Ishikawa (cell line): ENCODE results near the gene PSMD2.

ENCODE experiments used
- CEBPB ChIP-seq: IDR thresholded peaks from 2 replicates; pipeline ENCODE4 v1.6.1; 2012
- CREB1 ChIP-seq: IDR thresholded peaks from 2 replicates; pipeline ENCODE4 v1.6.1; 2012; ENCODE audit warnings: low read depth
- EGR1 ChIP-seq: IDR thresholded peaks from 2 replicates; pipeline ENCODE4 v1.6.1; 2012
- EP300 ChIP-seq: IDR thresholded peaks from 2 replicates; pipeline ENCODE4 v1.6.1; 2012; ENCODE audit warnings: borderline replicate concordance
- FOXM1 ChIP-seq: IDR thresholded peaks from 2 replicates; pipeline ENCODE4 v1.6.1; 2012; ENCODE audit warnings: low read depth, borderline replicate concordance
- NFIC ChIP-seq: IDR thresholded peaks from 2 replicates; pipeline ENCODE4 v1.6.1; 2012
- RAD21 ChIP-seq: IDR thresholded peaks from 2 replicates; pipeline ENCODE4 v1.6.1; 2012; ENCODE audit warnings: low read depth
- TAF1 ChIP-seq: IDR thresholded peaks from 2 replicates; pipeline ENCODE4 v1.6.1; 2012; ENCODE audit warnings: low read depth, mild to moderate bottlenecking
- TCF12 ChIP-seq: IDR thresholded peaks from 2 replicates; pipeline ENCODE4 v1.6.1; 2012; ENCODE audit warnings: low read depth
- TEAD4 ChIP-seq: IDR thresholded peaks from 2 replicates; pipeline ENCODE4 v1.6.1; 2012
- YY1 ChIP-seq: IDR thresholded peaks from 2 replicates; pipeline ENCODE4 v1.6.1; 2012; ENCODE audit warnings: low read depth
- ZBTB7A ChIP-seq: IDR thresholded peaks from 2 replicates; pipeline ENCODE4 v1.6.1; 2012; ENCODE audit warnings: low read depth
- TF ChIP-seq, protein P1 (sequence below): IDR thresholded peaks from 2 replicates; pipeline ENCODE4 v1.6.1; 2012; ENCODE audit warnings: low read depth, mild to moderate bottlenecking
- TF ChIP-seq, protein P2 (sequence below): IDR thresholded peaks from 2 replicates; pipeline ENCODE4 v1.6.1; 2012
- TF ChIP-seq, protein P3 (sequence below): IDR thresholded peaks from 2 replicates; pipeline ENCODE4 v1.6.1; 2012

The PSMD2 gene

DNA sequence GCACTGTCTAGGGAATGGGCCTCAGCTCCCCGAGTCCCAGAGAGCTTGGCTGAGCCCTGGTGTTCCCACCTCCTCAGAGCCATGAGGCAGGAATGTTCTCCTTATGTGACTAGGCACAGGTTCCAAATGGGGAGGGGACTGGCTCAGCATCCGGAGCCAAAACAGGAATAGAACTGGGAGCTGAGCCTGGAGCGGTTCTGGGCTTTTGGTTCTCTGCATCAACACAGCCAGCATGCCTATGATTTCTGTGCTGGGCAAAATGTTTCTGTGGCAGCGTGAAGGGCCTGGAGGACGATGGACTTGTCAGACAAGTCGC, 38.3 kb downstream of the PSMD2 start, which contains the start of gene FAM131A:
FAM131A (plus strand) TSS at position 202 of the 316 bp plus-strand sequence; CDS start at position 233, 31 bp downstream.
- TF ChIP-seq, protein P1, sequence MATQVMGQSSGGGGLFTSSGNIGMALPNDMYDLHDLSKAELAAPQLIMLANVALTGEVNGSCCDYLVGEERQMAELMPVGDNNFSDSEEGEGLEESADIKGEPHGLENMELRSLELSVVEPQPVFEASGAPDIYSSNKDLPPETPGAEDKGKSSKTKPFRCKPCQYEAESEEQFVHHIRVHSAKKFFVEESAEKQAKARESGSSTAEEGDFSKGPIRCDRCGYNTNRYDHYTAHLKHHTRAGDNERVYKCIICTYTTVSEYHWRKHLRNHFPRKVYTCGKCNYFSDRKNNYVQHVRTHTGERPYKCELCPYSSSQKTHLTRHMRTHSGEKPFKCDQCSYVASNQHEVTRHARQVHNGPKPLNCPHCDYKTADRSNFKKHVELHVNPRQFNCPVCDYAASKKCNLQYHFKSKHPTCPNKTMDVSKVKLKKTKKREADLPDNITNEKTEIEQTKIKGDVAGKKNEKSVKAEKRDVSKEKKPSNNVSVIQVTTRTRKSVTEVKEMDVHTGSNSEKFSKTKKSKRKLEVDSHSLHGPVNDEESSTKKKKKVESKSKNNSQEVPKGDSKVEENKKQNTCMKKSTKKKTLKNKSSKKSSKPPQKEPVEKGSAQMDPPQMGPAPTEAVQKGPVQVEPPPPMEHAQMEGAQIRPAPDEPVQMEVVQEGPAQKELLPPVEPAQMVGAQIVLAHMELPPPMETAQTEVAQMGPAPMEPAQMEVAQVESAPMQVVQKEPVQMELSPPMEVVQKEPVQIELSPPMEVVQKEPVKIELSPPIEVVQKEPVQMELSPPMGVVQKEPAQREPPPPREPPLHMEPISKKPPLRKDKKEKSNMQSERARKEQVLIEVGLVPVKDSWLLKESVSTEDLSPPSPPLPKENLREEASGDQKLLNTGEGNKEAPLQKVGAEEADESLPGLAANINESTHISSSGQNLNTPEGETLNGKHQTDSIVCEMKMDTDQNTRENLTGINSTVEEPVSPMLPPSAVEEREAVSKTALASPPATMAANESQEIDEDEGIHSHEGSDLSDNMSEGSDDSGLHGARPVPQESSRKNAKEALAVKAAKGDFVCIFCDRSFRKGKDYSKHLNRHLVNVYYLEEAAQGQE: no peak
- TF ChIP-seq FOXM1 (no peak), CREB1 (no peak), EGR1 (no peak), RAD21 (no peak), YY1 (no peak), CEBPB (no peak), TCF12 (no peak), TEAD4 (no peak), EP300 (no peak), ZBTB7A (no peak), NFIC (no peak), TAF1 (no peak)
- TF ChIP-seq, protein P2, sequence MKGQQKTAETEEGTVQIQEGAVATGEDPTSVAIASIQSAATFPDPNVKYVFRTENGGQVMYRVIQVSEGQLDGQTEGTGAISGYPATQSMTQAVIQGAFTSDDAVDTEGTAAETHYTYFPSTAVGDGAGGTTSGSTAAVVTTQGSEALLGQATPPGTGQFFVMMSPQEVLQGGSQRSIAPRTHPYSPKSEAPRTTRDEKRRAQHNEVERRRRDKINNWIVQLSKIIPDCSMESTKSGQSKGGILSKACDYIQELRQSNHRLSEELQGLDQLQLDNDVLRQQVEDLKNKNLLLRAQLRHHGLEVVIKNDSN: no peak
- TF ChIP-seq, protein P3, sequence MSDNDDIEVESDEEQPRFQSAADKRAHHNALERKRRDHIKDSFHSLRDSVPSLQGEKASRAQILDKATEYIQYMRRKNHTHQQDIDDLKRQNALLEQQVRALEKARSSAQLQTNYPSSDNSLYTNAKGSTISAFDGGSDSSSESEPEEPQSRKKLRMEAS: no peak

DNA sequence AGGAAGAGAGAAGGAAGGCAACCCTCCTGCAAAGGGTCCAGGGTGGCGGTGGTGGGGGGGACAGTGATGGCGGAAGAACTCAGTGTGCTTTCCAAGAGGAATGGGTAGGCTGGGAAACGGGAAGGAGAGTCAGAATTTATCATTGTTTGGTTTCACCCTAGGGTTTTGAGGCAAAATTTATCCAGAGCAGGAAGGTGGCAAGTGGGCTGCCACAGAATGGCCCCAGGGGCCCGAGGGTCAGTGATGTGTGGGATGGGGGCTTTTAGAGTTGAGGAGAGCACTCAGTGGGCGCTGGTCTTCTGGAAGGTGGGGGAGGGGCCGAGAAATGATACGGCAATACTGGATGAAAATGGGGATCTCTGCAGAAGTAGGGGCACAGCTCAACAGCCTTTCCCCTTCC, 38.9 kb downstream of the PSMD2 start:
- no peak for TF ChIP-seq YY1
- no peak for TF ChIP-seq TCF12
- TF ChIP-seq, protein P3: no peak
- TF ChIP-seq, protein P2: no peak
- TF ChIP-seq CREB1: no peak
- no peak for TF ChIP-seq TAF1
- TF ChIP-seq CEBPB: no peak
- TF ChIP-seq ZBTB7A: no peak
- no peak for TF ChIP-seq NFIC
- TF ChIP-seq, protein P1: no peak
- no peak for TF ChIP-seq RAD21
- no peak for TF ChIP-seq TEAD4
- no peak for TF ChIP-seq EP300
- no peak for TF ChIP-seq EGR1
- no peak for TF ChIP-seq FOXM1

DNA sequence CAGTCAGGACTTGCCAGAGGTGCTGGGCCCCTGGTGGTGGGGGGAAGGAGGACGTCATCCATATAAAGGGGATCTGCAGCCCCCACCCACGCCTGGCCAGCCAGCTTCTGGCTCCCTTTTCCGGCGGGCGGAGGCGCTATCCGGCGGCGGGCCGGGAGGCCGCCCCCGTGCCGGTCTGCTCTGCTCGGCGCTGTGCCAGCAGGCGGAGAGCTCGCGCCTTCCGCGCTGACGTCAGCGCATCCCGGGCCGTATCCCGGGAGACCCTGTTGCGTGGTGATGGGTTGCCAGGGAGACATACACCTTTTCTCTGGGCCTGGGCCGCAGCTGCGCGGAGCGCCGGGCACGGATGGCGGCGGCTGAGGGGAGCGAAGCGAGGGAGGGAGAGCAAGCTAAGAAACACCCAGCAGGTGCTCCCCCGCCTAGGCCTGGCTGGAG, 39.5 kb downstream of the PSMD2 start:
- TF ChIP-seq CREB1: no peak
- TF ChIP-seq TCF12: no peak
- TF ChIP-seq, protein P3: no peak
- no peak for TF ChIP-seq YY1
- no peak for TF ChIP-seq CEBPB
- TF ChIP-seq, protein P2: no peak
- no peak for TF ChIP-seq TEAD4
- TF ChIP-seq RAD21: no peak
- no peak for TF ChIP-seq FOXM1
- TF ChIP-seq EGR1: no peak
- TF ChIP-seq EP300: no peak

DNA sequence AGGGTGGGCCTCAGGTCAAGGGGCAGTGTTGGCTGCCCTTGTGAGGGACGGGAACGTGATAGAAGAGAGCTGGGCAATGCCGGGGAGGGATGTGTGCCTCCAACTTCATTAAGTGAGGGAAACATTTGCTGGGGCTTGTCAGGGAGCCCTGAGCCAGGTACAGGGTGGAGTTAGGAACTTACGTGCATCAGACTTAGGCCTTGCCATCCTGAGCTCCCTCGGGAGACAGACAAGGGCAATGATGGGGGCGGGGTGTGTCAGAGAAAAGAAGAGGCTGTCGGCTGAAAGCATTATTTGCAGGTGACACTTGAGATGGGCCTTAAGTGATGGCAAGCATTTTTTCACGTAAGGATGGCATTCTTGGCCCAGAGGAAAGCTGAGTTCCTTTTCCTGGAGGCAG, 40.0 kb downstream of the PSMD2 start:
- TF ChIP-seq TAF1 (no peak), EGR1 (no peak), FOXM1 (no peak), NFIC (no peak), EP300 (no peak), TCF12 (no peak), ZBTB7A (no peak), CREB1 (no peak), RAD21 (no peak), TEAD4 (no peak), YY1 (no peak), CEBPB (no peak)
- TF ChIP-seq, protein P1: no peak
- TF ChIP-seq, protein P3: no peak
- TF ChIP-seq, protein P2: no peak
